Uterus (tissue), 2 donors: ENCODE measurements around the gene SLC30A7.

Experiments used
- POLR2A ChIP-seq, 2 donors: fragments of 450-650 bp; IDR thresholded peaks; one replicate each; pipeline ENCODE4 v1.6.1; 2016; ENCODE audit warnings: antibody characterized with exemption in 2 of 2, mild to moderate bottlenecking in 1 of 2, moderate library complexity in 1 of 2
- TF ChIP-seq, protein P1 (sequence below), 4 experiments: fragments of 200-600 bp in 2 of 4; fragments of 450-650 bp in 2 of 4; sonication (generic) in 2 of 4; IDR thresholded peaks; one replicate each; pipeline ENCODE4 v1.5.1; 2016 to 2019; ENCODE audit warnings: antibody characterized with exemption in 4 of 4, mild to moderate bottlenecking in 2 of 4, moderate library complexity in 1 of 4

DNA sequence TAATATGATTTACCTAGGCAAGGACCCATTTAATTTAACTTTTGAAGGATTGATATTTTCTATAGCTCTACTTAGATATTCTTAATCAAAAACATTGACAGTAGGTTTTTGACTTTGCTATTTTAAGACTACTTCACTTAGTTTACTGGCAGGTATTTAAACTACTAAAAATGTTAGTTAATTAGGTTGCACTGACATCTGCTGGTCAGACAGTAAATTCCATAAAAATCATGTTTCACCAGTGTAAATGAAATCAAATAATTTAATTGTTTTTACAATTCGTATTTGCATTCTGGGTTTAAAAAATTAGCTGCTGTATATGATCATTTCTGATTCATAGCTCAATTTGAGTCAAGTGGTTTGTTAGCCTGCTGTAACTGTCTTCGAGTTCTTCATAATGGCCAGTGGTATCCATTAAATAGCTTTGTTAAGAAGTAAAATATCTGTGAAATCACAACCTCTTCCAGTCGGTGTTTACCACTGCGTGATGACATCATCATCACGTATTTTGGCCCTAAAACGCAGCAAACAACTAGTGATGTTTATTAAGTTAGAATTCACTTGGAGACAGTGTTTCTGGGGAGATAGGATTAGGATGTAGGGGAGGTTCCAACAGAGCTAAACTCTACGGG, 27.4 kb upstream of the SLC30A7 start:
- no peak for TF ChIP-seq POLR2A (IDR thresholded peaks at IDR 0.05)
- TF ChIP-seq, protein P1, sequence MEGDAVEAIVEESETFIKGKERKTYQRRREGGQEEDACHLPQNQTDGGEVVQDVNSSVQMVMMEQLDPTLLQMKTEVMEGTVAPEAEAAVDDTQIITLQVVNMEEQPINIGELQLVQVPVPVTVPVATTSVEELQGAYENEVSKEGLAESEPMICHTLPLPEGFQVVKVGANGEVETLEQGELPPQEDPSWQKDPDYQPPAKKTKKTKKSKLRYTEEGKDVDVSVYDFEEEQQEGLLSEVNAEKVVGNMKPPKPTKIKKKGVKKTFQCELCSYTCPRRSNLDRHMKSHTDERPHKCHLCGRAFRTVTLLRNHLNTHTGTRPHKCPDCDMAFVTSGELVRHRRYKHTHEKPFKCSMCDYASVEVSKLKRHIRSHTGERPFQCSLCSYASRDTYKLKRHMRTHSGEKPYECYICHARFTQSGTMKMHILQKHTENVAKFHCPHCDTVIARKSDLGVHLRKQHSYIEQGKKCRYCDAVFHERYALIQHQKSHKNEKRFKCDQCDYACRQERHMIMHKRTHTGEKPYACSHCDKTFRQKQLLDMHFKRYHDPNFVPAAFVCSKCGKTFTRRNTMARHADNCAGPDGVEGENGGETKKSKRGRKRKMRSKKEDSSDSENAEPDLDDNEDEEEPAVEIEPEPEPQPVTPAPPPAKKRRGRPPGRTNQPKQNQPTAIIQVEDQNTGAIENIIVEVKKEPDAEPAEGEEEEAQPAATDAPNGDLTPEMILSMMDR (IDR thresholded peaks at IDR 0.05), result peak; percentile 56 to 69 (median 68)
